ENCODE measurements around the gene RASAL1.

RASAL1 gene

DNA sequence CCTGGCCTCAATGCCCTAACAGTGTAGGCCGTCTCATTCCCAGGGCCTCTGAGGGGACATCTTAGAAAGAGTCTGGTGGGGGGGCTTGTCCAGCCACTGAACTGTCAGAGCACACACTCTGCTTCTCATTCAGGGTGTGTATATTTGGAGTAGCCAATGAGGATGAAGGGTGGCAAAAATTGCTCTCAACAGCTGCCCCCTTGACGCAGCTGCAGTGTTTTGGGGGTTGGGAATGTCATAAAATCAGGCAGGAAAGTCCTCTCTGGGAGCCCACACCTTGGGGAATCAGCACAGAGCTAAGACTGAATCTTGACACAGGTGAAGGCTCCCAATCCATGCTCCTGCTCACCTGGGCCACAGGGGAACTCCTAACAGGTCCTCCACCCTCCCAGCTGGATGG lies 1.5 kb downstream of the RASAL1 start:
- no peak overlapping the region for H3K4me3 ChIP-seq (ENCODE audit: low read depth, low read length)
- TF ChIP-seq, protein P1, sequence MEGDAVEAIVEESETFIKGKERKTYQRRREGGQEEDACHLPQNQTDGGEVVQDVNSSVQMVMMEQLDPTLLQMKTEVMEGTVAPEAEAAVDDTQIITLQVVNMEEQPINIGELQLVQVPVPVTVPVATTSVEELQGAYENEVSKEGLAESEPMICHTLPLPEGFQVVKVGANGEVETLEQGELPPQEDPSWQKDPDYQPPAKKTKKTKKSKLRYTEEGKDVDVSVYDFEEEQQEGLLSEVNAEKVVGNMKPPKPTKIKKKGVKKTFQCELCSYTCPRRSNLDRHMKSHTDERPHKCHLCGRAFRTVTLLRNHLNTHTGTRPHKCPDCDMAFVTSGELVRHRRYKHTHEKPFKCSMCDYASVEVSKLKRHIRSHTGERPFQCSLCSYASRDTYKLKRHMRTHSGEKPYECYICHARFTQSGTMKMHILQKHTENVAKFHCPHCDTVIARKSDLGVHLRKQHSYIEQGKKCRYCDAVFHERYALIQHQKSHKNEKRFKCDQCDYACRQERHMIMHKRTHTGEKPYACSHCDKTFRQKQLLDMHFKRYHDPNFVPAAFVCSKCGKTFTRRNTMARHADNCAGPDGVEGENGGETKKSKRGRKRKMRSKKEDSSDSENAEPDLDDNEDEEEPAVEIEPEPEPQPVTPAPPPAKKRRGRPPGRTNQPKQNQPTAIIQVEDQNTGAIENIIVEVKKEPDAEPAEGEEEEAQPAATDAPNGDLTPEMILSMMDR (IDR thresholded peaks at IDR 0.05; ENCODE audit: low read depth, low read length): no peak

DNA sequence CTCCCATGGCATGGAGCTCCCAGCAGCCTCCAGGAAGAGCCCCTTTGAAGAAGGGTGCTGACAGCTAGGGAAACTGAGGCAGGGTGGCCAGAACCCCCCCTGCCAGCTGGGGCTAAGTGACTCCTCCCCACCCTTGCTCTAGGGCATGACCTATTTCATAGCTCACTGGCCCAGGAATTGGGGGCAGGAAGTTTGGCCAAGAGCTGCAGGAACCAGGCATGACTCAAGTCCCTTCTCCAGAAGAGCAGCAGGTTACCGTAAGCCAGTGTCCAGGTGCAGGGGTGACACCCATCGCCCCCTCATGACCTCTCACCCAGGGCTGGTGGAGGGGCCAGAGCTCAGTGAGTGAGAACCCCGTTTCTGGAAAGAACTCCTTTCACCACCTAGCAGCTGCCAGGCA lies 1.9 kb downstream of the RASAL1 start:
- TF ChIP-seq, protein P1 (IDR thresholded peaks at IDR 0.05; ENCODE audit: low read depth, low read length): no peak
- no peak overlapping the region for H3K4me3 ChIP-seq (ENCODE audit: low read depth, low read length)

DNA sequence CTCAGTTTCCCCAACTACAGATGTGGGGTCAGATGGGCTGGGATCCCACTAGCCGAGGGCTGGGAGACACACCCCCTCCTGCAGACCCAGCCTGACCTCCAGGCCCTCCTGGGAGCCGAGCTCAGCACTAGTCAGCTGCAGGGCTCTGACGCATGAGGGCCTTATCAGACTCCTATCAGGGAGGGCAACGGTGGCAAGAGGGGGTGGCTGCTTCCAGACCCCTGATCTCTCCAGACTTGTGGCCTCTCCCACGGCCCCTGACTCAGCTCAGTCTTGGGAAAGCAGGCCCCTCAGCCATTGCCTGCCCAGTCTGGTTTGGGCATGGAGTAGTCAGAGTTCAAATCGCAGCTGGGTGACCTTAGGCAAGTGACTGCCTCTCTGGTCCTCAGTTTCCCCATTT lies 2.5 kb downstream of the RASAL1 start:
- no peak overlapping the region for H3K4me3 ChIP-seq (ENCODE audit: low read depth, low read length)
- TF ChIP-seq, protein P1 (IDR thresholded peaks at IDR 0.05; ENCODE audit: low read depth, low read length): no peak

DNA sequence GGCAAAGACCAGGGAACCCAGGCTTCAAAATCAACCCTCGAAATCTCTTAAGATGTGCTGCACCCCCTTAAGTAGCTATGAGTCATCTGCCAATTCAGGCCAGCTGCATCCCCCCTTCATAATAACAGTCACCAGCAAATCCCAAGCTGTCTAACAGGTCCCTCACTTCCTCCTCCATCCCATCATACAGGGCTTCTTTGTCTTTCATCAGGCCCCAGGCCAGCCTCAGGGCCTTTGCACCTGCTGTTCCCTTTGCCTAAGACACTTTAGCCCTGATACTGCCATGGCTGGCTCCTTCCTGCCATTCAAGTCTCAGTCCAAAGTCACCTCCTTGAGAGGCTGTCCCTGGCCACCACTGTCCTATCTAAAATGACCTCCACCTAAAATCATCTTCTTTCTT lies 4.0 kb downstream of the RASAL1 start:
- TF ChIP-seq, protein P1 (IDR thresholded peaks at IDR 0.05; ENCODE audit: low read depth, low read length): no peak
- H3K4me3 ChIP-seq (ENCODE audit: low read depth, low read length): no peak overlapping the region

- TF ChIP-seq, protein P1 (IDR thresholded peaks at IDR 0.05; ENCODE audit: low read depth, low read length): no peak
- no peak overlapping the region for H3K4me3 ChIP-seq (ENCODE audit: low read depth, low read length)
Observed at GRCh38 chr12:113130457-113131135, 5.0 kb downstream of the RASAL1 start.

DNA sequence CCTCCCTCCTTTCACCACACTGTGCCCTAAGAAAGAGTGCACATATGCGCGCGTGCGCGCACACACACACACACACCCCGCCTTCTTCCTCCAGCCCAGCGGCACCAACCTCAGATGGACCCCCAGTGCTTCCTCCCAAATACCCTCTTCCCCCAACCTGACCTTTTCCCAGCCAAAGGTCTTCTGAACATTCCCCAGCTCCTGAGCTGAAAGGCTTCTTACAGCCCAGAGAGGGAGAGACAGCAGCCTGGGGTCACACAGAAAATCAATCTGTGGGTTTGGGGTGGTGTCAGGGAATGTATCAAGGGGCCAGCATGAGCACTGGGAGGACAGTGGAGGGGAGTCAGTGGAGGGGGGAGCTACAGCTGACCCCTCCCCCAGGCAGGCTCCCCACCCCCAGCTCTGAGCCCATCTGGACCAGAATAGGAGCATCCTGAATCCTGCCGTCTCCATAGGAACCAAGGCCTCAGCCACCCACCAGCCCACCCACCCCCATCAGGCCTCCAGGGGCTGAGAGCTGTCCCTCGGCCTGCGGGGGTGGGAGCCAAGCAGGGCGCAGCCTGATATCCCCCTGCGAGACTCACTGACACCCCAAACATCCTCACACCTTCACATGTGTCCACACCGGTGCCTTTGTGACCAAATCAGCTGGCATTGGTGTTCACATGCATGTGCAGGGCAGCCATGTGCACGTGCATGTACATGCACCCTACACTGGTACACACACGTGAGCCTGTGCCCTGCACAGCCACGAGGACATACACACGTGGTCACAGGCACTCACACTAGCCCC lies 5.7 kb downstream of the RASAL1 start:
- TF ChIP-seq, protein P1 (IDR thresholded peaks at IDR 0.05; ENCODE audit: low read depth, low read length): no peak

More for the DNA sequence above, 5.7 kb downstream of the RASAL1 start:
- H3K4me3 ChIP-seq (ENCODE audit: low read depth, low read length): no peak overlapping the region

Data from WI38 (cell line).